ENCODE results near the gene UBE2F. TPM values are rescaled to one million over a fixed set of nuclear protein-coding genes. Genes with fewer than 3 reads are reported as not detected.

Gene UBE2F
- total RNA-seq, 1 experiment from 2014 or later, result 62.1 TPM

- no peak overlapping the region for H2BK20ac ChIP-seq (ENCODE audit: low read depth, low read length, poor library complexity, severe bottlenecking)
- H2BK12ac ChIP-seq (ENCODE audit: insufficient read length, low read depth, low read length), result no peak overlapping the region
- H3K27me3 ChIP-seq (ENCODE audit: insufficient read depth, low read length), result no peaks in the 10 kb centered on the region; the same call in 1 of the 2 replicates
- H3K14ac ChIP-seq (ENCODE audit: insufficient read depth, low read length), result no peak overlapping the region; the same call in 1 of the 2 replicates
- H3K4me3 Mint-ChIP-seq, result no peak overlapping the region
- H3K56ac ChIP-seq (ENCODE audit: insufficient read length, low read depth, low read length), result no peak overlapping the region
- whole genome bisulfite sequencing (ENCODE audit: extremely low coverage, insufficient read length, low lambda C conversion rate), result no CpG with 5 or more reads among the region's 5 CpGs
- no peak overlapping the region for H3K27ac Mint-ChIP-seq
- peaks cover 12% of the 10 kb centered on the region for H3K9me3 ChIP-seq (ENCODE audit: control insufficient read depth, low read depth, low read length)
- no peak overlapping the region for H2BK120ac ChIP-seq (ENCODE audit: low read depth, low read length, poor library complexity, severe bottlenecking)
- peaks cover 17% of the 10 kb centered on the region for H3K27me3 Mint-ChIP-seq (ENCODE audit: low read depth)
- H2BK5ac ChIP-seq (ENCODE audit: insufficient read length, low read length), result no peak overlapping the region
- H3K4ac ChIP-seq (ENCODE audit: low read depth, low read length), result no peak overlapping the region
- peaks cover 5 to 6% of the 10 kb centered on the region in 2 experiments; a peak in 2 of 4 replicates for H3K4me1 Mint-ChIP-seq
- no peak overlapping the region for H4K8ac ChIP-seq (replicated peaks; ENCODE audit: insufficient read length, low read depth, low read length)
- H4K20me1 ChIP-seq (ENCODE audit: control insufficient read depth, insufficient read depth, insufficient read length), result no peaks in the 10 kb centered on the region
- peaks cover 3% of the 10 kb centered on the region for H3K23me2 ChIP-seq (ENCODE audit: insufficient read length, low read depth, low read length, poor library complexity, severe bottlenecking)
- 0 out of 2 replicates have a peak, but pooled peaks cover 2% of the 10 kb centered on the region for H3K79me2 ChIP-seq (ENCODE audit: insufficient read depth, low read length)
- no peak overlapping the region for H3T11ph ChIP-seq (ENCODE audit: low read length)
- H4K91ac ChIP-seq (ENCODE audit: insufficient read length, low read depth, low read length), result no peak overlapping the region
- H3K9ac ChIP-seq (ENCODE audit: extremely low read depth, insufficient read length, low read length), result no peak overlapping the region
- no peak overlapping the region for H2BK15ac ChIP-seq (ENCODE audit: low read depth, low read length)
- no peak for DNase-seq
- no peak overlapping the region for H3K27ac ChIP-seq (ENCODE audit: insufficient read length, low read depth, low read length)
- TF ChIP-seq CTCF (conservative IDR thresholded peaks at IDR 0.05), result no peak
- H3K79me1 ChIP-seq (ENCODE audit: insufficient read depth, low read depth, low read length, poor library complexity, severe bottlenecking), result no peaks in the 10 kb centered on the region
- H2AK5ac ChIP-seq (ENCODE audit: insufficient read length, low read length), result no peak overlapping the region
- H3K23ac ChIP-seq (ENCODE audit: insufficient read length, low read depth, low read length), result no peak overlapping the region
- H3K18ac ChIP-seq (ENCODE audit: insufficient read length, low read depth, low read length), result no peak overlapping the region
- H4K5ac ChIP-seq (ENCODE audit: insufficient read length, low read depth, low read length), result no peak overlapping the region
- H3K4me1 ChIP-seq (ENCODE audit: insufficient read depth, low read length), result no peaks in the 10 kb centered on the region
- peaks cover 15 to 19% of the 10 kb centered on the region in 2 experiments for H3K9me3 Mint-ChIP-seq
- H3K4me2 ChIP-seq (ENCODE audit: insufficient read depth, insufficient read length, low read length), result no peak overlapping the region
- no peak overlapping the region for H2AFZ ChIP-seq (ENCODE audit: low read length)
- H3K36me3 Mint-ChIP-seq (ENCODE audit: insufficient read depth in 1 of 3, low read depth in 3 of 3), result peaks cover 0 to 6% (median 3%) of the 10 kb centered on the region in 3 experiments; a peak in 3 of 7 replicates
Measured at GRCh38 chr2:237961637-237962036, 5.2 kb upstream of the UBE2F start.

Measured in H9 (cell line).